Activated CD8-positive, alpha-beta T cell treated with anti-CD3 and anti-CD28 coated beads for 36 hours (primary cell): ENCODE data around the gene SPECC1L. TPM values are rescaled to one million over a fixed set of nuclear protein-coding genes. Genes with fewer than 3 reads are reported as not detected.
"Not testable (repeated sequence)": the region's sequence is repeated elsewhere in the genome, so short reads cannot be mapped to it uniquely, and the experiment has no call there.

Experiments
- ATAC-seq: fragments of 200-7000 bp; cut with Tn5 transposase; one replicate; pipeline ENCODE4 v1.10.0; 2021; ENCODE audit warnings: mild to moderate bottlenecking, moderate library complexity
- CTCF ChIA-PET: fragments of 350-600 bp; sonication (Branson Sonifier 250); formaldehyde crosslinking; loops from one replicate; lab custom pipeline; 2021; ENCODE audit warnings: antibody characterized with exemption; lab: Charles Lee
- POLR2A ChIA-PET: fragments of 350-600 bp; sonication (Branson Sonifier 250); formaldehyde crosslinking; loops from one replicate; lab custom pipeline; 2021; ENCODE audit warnings: antibody characterized with exemption; lab: Charles Lee
- DNase-seq: peaks from one replicate; pipeline ENCODE4 v3.0.0-alpha.2; 2020
- H3K27ac Mint-ChIP-seq: one replicate; pipeline ENCODE4 v1.8.0; 2021; ENCODE audit warnings: mild to moderate bottlenecking, mixed read lengths
- H3K27me3 Mint-ChIP-seq: one replicate; pipeline ENCODE4 v1.8.0; 2021; ENCODE audit warnings: mixed read lengths
- H3K36me3 Mint-ChIP-seq: one replicate; pipeline ENCODE4 v1.8.0; 2021; ENCODE audit warnings: low read depth, mixed read lengths
- H3K4me1 Mint-ChIP-seq: one replicate; pipeline ENCODE4 v1.8.0; 2021; ENCODE audit warnings: low read depth, mixed read lengths
- H3K4me3 Mint-ChIP-seq: one replicate; pipeline ENCODE4 v1.8.0; 2021; ENCODE audit warnings: mild to moderate bottlenecking, moderate library complexity, mixed read lengths
- H3K9me3 Mint-ChIP-seq: one replicate; pipeline ENCODE4 v1.8.0; 2021; ENCODE audit warnings: mixed read lengths
- intact Hi-C: fragments of 100-400 bp; cut with micrococcal nuclease; formaldehyde crosslinking; loops from one replicate; pipeline ENCODE4 v1.10.0; 2022
- total RNA-seq, 2 experiments: library from RNA; stranded (reverse); gene quantifications; one replicate each; pipeline ENCODE4 v1.2.3, GENCODE V29; 2021
- TF ChIP-seq, protein P1 (sequence below): fragments of 200-600 bp; IDR thresholded peaks from one replicate; pipeline ENCODE4 v1.8.0; 2022; ENCODE audit warnings: antibody characterized with exemption, mild to moderate bottlenecking

Gene SPECC1L
- total RNA-seq, 2 experiments from 2014 or later: 38.9 to 39.0 TPM

DNA sequence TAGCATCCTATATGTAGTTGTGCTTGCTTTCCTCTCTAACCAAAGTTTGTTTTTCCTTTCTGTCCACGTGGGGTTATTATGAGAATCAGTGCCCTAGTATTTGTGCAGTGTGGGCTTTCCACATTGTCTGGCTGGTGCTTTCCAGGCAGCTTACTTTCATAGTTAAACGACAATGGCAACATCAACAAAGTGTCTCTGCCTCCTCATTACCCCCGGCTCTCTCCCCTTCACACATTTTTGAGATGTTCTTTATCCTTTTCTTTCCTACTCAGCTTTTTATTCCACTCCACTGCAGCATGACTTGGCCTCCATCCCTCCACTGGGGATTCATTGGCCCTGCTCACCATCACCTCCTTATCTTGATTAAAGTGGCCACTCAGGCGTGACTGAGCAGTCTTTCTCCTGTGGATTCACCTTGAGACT, 19.1 kb downstream of the SPECC1L start:
- intact Hi-C loops: no loop called here
- ChIA-PET CTCF (interaction anchor here (0.9 kb wide), 1 partner anchor 11 kb away, joined by 4 read pairs; no protein-coding TSS in a partner anchor), POLR2A (no interaction called here)
- Mint-ChIP-seq H3K4me1 (peaks cover 48% of the 10 kb centered on the region), H3K27me3 (no peaks in the 10 kb centered on the region), H3K27ac (no peak overlapping the region), H3K4me3 (no peak overlapping the region), H3K36me3 (peaks cover 7% of the 10 kb centered on the region), H3K9me3 (no peaks in the 10 kb centered on the region)
- TF ChIP-seq, protein P1, sequence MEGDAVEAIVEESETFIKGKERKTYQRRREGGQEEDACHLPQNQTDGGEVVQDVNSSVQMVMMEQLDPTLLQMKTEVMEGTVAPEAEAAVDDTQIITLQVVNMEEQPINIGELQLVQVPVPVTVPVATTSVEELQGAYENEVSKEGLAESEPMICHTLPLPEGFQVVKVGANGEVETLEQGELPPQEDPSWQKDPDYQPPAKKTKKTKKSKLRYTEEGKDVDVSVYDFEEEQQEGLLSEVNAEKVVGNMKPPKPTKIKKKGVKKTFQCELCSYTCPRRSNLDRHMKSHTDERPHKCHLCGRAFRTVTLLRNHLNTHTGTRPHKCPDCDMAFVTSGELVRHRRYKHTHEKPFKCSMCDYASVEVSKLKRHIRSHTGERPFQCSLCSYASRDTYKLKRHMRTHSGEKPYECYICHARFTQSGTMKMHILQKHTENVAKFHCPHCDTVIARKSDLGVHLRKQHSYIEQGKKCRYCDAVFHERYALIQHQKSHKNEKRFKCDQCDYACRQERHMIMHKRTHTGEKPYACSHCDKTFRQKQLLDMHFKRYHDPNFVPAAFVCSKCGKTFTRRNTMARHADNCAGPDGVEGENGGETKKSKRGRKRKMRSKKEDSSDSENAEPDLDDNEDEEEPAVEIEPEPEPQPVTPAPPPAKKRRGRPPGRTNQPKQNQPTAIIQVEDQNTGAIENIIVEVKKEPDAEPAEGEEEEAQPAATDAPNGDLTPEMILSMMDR: no peak
- ATAC-seq (no peak), DNase-seq (no peak)

DNA sequence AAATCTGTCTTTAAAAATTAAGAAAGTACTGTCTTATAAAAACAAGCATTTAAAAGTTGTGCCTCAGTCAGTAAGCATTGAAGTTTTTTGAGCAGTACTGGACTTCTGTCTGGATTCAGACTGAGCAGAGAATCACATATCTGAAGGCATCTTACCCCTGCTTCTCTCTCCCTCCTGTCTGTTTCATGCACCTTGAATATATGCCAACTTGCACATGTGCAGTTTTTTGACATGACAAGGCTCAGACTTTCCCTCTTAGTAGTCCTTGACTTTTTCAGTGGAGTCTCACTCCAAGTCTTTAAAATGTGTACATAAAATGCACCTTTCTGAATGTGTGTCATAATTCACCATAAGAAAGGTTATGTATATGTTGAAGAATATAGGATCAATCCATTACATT, 19.8 kb downstream of the SPECC1L start:
- no peak overlapping the region for H3K27ac Mint-ChIP-seq
- H3K36me3 Mint-ChIP-seq: peaks cover 7% of the 10 kb centered on the region
- intact Hi-C loops: no loop called here

DNA sequence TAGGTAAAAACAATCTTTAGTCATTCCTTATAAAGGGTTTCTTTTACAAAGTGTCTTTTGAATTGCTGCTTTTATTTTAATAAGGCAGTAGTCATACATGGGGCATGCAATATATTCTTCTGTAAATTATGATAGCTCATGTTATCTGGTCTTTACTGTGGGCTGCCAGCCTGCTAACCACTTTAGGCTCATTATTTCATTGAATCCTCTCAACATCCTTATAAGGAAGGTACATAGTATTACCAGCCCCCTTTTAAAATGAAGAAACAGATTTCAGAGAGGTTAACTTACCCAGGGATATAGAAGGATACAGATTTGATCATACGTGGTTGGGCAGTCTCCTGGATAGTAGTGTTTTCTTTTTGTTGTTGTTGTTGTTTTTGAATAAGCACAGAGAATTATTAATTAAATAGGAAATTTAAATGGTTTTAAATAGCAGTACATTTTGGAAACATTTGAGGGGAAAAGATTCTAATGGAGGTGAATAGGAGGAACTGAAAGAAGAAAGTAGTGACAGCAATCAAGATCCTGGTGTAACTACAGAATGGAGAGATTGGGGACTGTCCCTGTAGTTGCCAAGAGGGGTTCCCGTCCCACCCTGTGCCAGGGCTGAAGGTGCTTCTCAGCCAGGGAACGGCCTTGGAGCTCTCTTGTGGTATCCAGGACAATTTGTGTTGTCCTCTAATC, 21.0 kb downstream of the SPECC1L start:
- Mint-ChIP-seq H3K27ac (no peak overlapping the region), H3K4me1 (peaks cover 34% of the 10 kb centered on the region), H3K4me3 (no peak overlapping the region), H3K9me3 (no peaks in the 10 kb centered on the region), H3K36me3 (peaks cover 3% of the 10 kb centered on the region), H3K27me3 (no peaks in the 10 kb centered on the region)
- ATAC-seq: no peak
- DNase-seq: no peak
- CTCF ChIA-PET: no interaction called here
- intact Hi-C loops: no loop called here
- POLR2A ChIA-PET: interaction anchor here (1.3 kb wide), 1 partner anchor 20 kb away, joined by 3 read pairs; no protein-coding TSS in a partner anchor
- TF ChIP-seq, protein P1: no peak

More for the DNA sequence above, 19.8 kb downstream of the SPECC1L start:
- Mint-ChIP-seq H3K4me3 (no peak overlapping the region), H3K9me3 (no peaks in the 10 kb centered on the region), H3K4me1 (peaks cover 41% of the 10 kb centered on the region), H3K27me3 (no peaks in the 10 kb centered on the region)
- no peak for DNase-seq
- ATAC-seq: no peak
- POLR2A ChIA-PET: no interaction called here
- TF ChIP-seq, protein P1: no peak
- CTCF ChIA-PET: no interaction called here

DNA sequence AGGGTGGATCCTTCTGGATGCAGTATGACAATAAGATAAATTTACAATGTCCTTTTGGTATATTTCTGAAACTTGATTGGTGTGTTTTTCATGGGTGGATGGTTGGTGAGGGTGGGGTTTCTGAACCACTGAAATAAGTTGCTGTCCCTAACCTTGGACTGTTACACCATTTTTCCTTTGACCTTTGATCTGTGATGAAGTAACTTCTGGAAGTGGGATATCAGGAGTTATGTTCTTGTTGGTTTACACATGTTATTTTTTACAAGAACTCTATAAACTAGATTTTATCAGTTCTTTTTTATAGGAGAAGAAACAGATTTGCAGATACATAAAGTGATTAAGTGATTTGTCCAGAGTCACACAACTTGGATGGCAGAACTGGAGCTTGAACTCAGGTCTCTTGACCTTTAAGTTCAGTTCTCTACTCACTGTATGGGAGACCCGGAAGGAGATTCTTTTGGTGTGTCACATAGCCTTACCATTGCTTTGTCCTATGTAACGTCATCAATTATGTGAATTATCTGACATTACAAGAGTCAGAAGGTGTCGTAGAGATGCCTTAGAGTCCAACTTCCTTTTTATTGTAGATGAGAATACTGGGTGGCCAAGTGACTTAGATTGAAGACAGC, 21.7 kb downstream of the SPECC1L start:
- peaks cover 31% of the 10 kb centered on the region for H3K4me1 Mint-ChIP-seq
- intact Hi-C loops, DNase-seq, H3K27ac Mint-ChIP-seq, H3K9me3 Mint-ChIP-seq, CTCF ChIA-PET, H3K36me3 Mint-ChIP-seq, H3K4me3 Mint-ChIP-seq, ATAC-seq, H3K27me3 Mint-ChIP-seq: not testable (repeated sequence)
- POLR2A ChIA-PET: interaction anchor here (1.3 kb wide), 1 partner anchor 21 kb away, joined by 3 read pairs; no protein-coding TSS in a partner anchor

DNA sequence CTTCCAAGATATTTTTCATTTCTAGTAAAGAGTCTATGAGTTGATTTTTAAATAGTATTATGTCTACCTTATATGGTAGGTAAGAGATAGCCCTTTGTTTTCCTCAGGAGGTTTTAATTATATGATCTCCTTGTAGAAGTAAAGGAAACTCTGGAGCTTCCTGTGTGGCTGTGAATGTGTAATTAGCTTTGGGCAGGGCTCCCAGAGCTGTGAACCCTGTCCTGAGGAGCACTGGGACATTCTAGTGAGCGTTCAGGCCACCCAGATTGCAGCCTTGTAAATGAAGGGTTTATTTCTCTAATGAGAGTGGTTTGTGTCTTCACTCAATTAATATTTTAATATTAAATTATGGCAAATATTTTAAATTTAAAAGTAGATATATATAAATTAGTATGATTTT, 24.3 kb downstream of the SPECC1L start:
- H3K4me3 Mint-ChIP-seq, H3K9me3 Mint-ChIP-seq, H3K36me3 Mint-ChIP-seq, DNase-seq, POLR2A ChIA-PET, CTCF ChIA-PET, H3K27ac Mint-ChIP-seq, H3K27me3 Mint-ChIP-seq, intact Hi-C loops, ATAC-seq: not testable (repeated sequence)
- peaks cover 31% of the 10 kb centered on the region for H3K4me1 Mint-ChIP-seq

DNA sequence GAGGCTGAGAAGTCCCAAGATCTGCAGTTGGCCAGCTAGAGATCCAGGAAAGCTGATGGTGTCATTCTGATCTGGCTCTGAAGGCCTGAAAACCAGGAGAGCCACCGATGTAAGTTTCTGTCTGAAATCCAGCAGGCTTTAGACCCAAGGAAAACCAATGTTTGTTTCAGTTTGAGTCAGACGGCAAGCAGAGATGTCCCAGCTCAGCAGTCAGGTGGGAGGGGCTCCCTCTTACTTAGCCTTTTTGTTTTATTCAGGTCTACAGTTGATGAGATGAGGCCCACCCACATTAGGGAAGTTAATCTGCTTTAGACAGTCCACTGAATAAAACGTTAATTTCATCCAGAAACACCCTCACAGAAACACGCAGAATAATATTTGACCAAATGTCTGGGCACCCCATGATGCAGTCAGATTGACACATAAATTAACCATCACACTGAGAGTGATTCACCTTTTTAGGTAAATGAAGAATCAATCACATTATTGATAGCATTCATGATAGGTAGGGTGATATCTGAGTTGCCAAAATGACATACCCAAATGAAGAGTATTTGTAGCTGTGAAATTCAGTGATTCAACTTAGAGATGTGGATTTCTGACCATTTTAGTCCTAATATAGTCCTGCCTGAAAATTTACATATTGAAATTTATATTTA, 28.0 kb downstream of the SPECC1L start:
- POLR2A ChIA-PET, CTCF ChIA-PET, DNase-seq, H3K27me3 Mint-ChIP-seq, intact Hi-C loops, H3K9me3 Mint-ChIP-seq, H3K27ac Mint-ChIP-seq, H3K36me3 Mint-ChIP-seq, H3K4me3 Mint-ChIP-seq: not testable (repeated sequence)
- peaks cover 39% of the 10 kb centered on the region for H3K4me1 Mint-ChIP-seq
- peak; percentile 20 for ATAC-seq

DNA sequence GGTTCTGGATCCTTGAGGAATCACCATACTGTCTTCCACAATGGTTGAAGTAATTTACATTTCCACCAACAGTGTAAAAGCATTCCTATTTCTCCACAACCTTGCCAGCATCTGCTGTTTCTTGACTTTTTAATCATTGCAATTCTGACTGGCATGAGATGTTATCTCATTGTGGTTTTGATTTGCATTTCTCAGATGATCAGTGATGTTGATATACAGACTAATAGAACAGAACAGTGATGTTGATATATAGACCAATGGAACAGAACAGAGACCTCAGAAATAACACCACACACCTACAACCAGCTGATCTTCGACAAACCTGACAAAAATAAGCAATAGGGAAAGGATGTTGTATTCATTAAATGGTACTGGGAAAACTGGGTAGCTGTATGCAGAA, 29.9 kb downstream of the SPECC1L start:
- H3K4me3 Mint-ChIP-seq, POLR2A ChIA-PET, intact Hi-C loops, H3K27me3 Mint-ChIP-seq, H3K9me3 Mint-ChIP-seq, DNase-seq, ATAC-seq, H3K27ac Mint-ChIP-seq: not testable (repeated sequence)
- Mint-ChIP-seq H3K4me1 (peaks cover 55% of the 10 kb centered on the region), H3K36me3 (peaks cover 19% of the 10 kb centered on the region)
- CTCF ChIA-PET: interaction anchor here (0.8 kb wide), 1 partner anchor 11 kb away, joined by 4 read pairs; no protein-coding TSS in a partner anchor
